HepG2 (cell line): Measurements from ENCODE around the gene PRR12. TPM values are rescaled to one million over a fixed set of nuclear protein-coding genes. Genes with fewer than 3 reads are reported as not detected.

Source experiments
- ADNP ChIP-seq: sonication (generic); formaldehyde crosslinking; IDR thresholded peaks from 2 replicates; pipeline ENCODE4 v1.4.0; 2020; ENCODE audit warnings: missing genetic modification reagents
- HNRNPH1 ChIP-seq: fragments of 200-400 bp; formaldehyde crosslinking; optimal IDR thresholded peaks from 2 replicates; pipeline ENCODE3; 2017; ENCODE audit warnings: mild to moderate bottlenecking, low read depth, low read length
- RNF219 ChIP-seq: sonication (generic); formaldehyde crosslinking; IDR thresholded peaks from 2 replicates; pipeline ENCODE4 v1.5.0; 2020; ENCODE audit warnings: mild to moderate bottlenecking, missing genetic modification reagents
- SNRNP70 ChIP-seq: fragments of 200-400 bp; formaldehyde crosslinking; IDR thresholded peaks from 2 replicates; pipeline ENCODE4 v1.6.1; 2017; ENCODE audit warnings: mild to moderate bottlenecking, low read depth, low read length, moderate library complexity
- SRSF4 ChIP-seq: fragments of 200-400 bp; formaldehyde crosslinking; IDR thresholded peaks from one replicate; pipeline ENCODE4 v1.6.1; 2018; ENCODE audit warnings: mild to moderate bottlenecking, low read depth, low read length, moderate library complexity; ENCODE audit not compliant: poor library complexity, severe bottlenecking
- ZC3H4 ChIP-seq: sonication (generic); formaldehyde crosslinking; IDR thresholded peaks from 2 replicates; pipeline ENCODE4 v1.4.0; 2020; ENCODE audit warnings: missing genetic modification reagents, borderline replicate concordance
- ZFP91 ChIP-seq: sonication (generic); formaldehyde crosslinking; IDR thresholded peaks from 2 replicates; pipeline ENCODE4 v1.9.0; 2022; ENCODE audit warnings: missing genetic modification reagents, mild to moderate bottlenecking, borderline replicate concordance
- ZNF124 ChIP-seq: sonication (generic); formaldehyde crosslinking; IDR thresholded peaks from 2 replicates; pipeline ENCODE4 v1.4.0; 2020; ENCODE audit warnings: missing genetic modification reagents
- ZNF260 ChIP-seq: sonication (generic); formaldehyde crosslinking; IDR thresholded peaks from 2 replicates; pipeline ENCODE4 v1.4.0; 2020; ENCODE audit warnings: missing genetic modification reagents, low read depth, mild to moderate bottlenecking, borderline replicate concordance
- ZNF264 ChIP-seq: sonication (generic); formaldehyde crosslinking; IDR thresholded peaks from 2 replicates; pipeline ENCODE4 v1.4.0; 2020; ENCODE audit warnings: missing genetic modification reagents
- ZNF367 ChIP-seq: sonication (generic); formaldehyde crosslinking; IDR thresholded peaks from 2 replicates; pipeline ENCODE4 v1.4.0; 2020; ENCODE audit warnings: missing genetic modification reagents, borderline replicate concordance
- ZNF761 ChIP-seq: sonication (generic); formaldehyde crosslinking; conservative IDR thresholded peaks from 2 replicates; pipeline ENCODE4 v1.4.0; 2020; ENCODE audit warnings: mild to moderate bottlenecking, missing genetic modification reagents
- ZNF792 ChIP-seq: IDR thresholded peaks from 2 replicates; pipeline ENCODE4 v1.6.1; 2016
- polyA plus RNA-seq, 8 experiments: library from polyadenylated mRNA; depleted of rRNA in 3 of 8; stranded (reverse) in 7 of 8; unstranded in 1 of 8; fragments of >200 nt; fragmentation: Illumina TruSeq in 4 of 8; extraction: Trizol in 4 of 8; gene quantifications; 2 replicates each; pipeline versions ENCODE4 v1.2.1 to v1.2.3, GENCODE V29; 2011 to 2016; ENCODE audit warnings: low read depth in 4 of 8, missing spikeins in 1 of 8, mixed read lengths in 1 of 8; ENCODE audit not compliant: insufficient read depth in 1 of 8
- total RNA-seq, 5 experiments: library from RNA; depleted of rRNA; stranded (reverse); fragments of >200 nt; fragmentation: Illumina TruSeq; extraction: Trizol; gene quantifications; 2 replicates each; pipeline ENCODE4 v1.2.3, GENCODE V29; 2016; ENCODE audit warnings: low read depth in 1 of 5
- TF ChIP-seq, protein P1 (sequence below), 2 experiments: fragments of 450-650 bp in 1 of 2; sonication (generic) in 1 of 2; formaldehyde crosslinking in 1 of 2; IDR thresholded peaks; 2 replicates each; pipeline versions ENCODE4 v1.6.1 to v1.8.0; 2016 to 2022; ENCODE audit warnings: antibody characterized with exemption in 1 of 2, mild to moderate bottlenecking in 1 of 2, missing genetic modification reagents in 1 of 2
- TF ChIP-seq, protein P2 (sequence below): sonication (generic); formaldehyde crosslinking; IDR thresholded peaks from 2 replicates; pipeline ENCODE4 v1.4.0; 2020; ENCODE audit warnings: missing genetic modification reagents, borderline replicate concordance

Gene PRR12
- total and polyA plus RNA-seq, 2 of the 13 experiments (the other 11 are each of a cell fraction or from before 2014, with no cell fraction given) = 0.62 to 1.5 TPM

DNA sequence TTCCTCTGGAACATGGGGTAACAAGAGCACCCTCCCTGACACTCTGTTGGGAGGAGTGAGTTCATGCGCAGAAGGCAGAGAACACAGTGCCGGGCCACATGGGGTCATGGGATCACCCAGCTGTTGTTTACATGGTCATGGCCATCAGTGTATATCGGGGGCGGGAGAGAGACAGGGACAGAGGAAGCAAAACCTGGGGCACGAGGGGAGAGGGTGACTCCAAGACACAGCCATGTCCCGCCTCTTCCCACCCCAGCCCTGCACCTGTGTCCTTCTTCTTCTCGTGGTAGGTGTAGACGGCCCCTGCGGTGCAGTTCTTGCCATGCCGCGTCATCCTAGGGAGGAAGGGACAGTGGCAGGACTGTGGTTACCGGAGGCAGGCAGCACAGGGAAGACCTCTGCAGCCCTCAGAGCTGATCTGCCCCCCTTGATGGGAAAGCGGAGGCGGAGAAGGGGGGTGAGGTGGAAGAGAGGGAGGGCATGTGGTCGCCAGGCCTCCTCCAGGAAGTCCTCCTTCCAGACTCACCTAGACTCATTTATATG, 30.6 kb upstream of the PRR12 start (continued):
- TF ChIP-seq, protein P1, sequence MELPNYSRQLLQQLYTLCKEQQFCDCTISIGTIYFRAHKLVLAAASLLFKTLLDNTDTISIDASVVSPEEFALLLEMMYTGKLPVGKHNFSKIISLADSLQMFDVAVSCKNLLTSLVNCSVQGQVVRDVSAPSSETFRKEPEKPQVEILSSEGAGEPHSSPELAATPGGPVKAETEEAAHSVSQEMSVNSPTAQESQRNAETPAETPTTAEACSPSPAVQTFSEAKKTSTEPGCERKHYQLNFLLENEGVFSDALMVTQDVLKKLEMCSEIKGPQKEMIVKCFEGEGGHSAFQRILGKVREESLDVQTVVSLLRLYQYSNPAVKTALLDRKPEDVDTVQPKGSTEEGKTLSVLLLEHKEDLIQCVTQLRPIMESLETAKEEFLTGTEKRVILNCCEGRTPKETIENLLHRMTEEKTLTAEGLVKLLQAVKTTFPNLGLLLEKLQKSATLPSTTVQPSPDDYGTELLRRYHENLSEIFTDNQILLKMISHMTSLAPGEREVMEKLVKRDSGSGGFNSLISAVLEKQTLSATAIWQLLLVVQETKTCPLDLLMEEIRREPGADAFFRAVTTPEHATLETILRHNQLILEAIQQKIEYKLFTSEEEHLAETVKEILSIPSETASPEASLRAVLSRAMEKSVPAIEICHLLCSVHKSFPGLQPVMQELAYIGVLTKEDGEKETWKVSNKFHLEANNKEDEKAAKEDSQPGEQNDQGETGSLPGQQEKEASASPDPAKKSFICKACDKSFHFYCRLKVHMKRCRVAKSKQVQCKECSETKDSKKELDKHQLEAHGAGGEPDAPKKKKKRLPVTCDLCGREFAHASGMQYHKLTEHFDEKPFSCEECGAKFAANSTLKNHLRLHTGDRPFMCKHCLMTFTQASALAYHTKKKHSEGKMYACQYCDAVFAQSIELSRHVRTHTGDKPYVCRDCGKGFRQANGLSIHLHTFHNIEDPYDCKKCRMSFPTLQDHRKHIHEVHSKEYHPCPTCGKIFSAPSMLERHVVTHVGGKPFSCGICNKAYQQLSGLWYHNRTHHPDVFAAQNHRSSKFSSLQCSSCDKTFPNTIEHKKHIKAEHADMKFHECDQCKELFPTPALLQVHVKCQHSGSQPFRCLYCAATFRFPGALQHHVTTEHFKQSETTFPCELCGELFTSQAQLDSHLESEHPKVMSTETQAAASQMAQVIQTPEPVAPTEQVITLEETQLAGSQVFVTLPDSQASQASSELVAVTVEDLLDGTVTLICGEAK (IDR thresholded peaks at IDR 0.05) = no peak
- TF ChIP-seq, protein P1 (CRISPR knock-in tag; IDR thresholded peaks at IDR 0.05) = no peak
- TF ChIP-seq ZNF761 (CRISPR knock-in tag) = no peak
- no peak for TF ChIP-seq HNRNPH1
- TF ChIP-seq ZNF260 (CRISPR knock-in tag) = no peak
- TF ChIP-seq ZFP91 (CRISPR knock-in tag) = no peak
- no peak for TF ChIP-seq SNRNP70
- TF ChIP-seq ZNF792 (CRISPR knock-in tag) = no peak
- no peak for TF ChIP-seq ZNF264 (CRISPR knock-in tag)
- TF ChIP-seq RNF219 (CRISPR knock-in tag) = no peak
- TF ChIP-seq SRSF4 = no peak
- no peak for TF ChIP-seq ZC3H4
- no peak for TF ChIP-seq ZNF367 (CRISPR knock-in tag)
- no peak for TF ChIP-seq ZNF124 (CRISPR knock-in tag)
- no peak for TF ChIP-seq ADNP
- TF ChIP-seq, protein P2, sequence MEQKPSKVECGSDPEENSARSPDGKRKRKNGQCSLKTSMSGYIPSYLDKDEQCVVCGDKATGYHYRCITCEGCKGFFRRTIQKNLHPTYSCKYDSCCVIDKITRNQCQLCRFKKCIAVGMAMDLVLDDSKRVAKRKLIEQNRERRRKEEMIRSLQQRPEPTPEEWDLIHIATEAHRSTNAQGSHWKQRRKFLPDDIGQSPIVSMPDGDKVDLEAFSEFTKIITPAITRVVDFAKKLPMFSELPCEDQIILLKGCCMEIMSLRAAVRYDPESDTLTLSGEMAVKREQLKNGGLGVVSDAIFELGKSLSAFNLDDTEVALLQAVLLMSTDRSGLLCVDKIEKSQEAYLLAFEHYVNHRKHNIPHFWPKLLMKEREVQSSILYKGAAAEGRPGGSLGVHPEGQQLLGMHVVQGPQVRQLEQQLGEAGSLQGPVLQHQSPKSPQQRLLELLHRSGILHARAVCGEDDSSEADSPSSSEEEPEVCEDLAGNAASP (CRISPR knock-in tag) = no peak
